ENCODE data around the gene PIM1. TPM values are rescaled to one million over a fixed set of nuclear protein-coding genes. Genes with fewer than 3 reads are reported as not detected.

The PIM1 gene
- total RNA-seq, 1 experiment from 2014 or later = 6.2 TPM

GRCh38 chr6:37137201-37138090 is 32.5 kb upstream of the PIM1 start:
- peaks cover 34% of the 10 kb centered on the region for H3K4me1 Mint-ChIP-seq (ENCODE audit: insufficient read depth, unreplicated experiment)
- H3K27ac Mint-ChIP-seq (ENCODE audit: low read depth, unreplicated experiment) = peak overlapping the region; percentile 62
- CTCF ChIA-PET = interaction anchor here (0.6 to 4.0 kb wide), 3 partner anchors 9 to 34 kb away, joined by 3 to 16 read pairs (median 3); no protein-coding TSS in a partner anchor
- intact Hi-C loops (cut with micrococcal nuclease) = loop anchor here (1.0 kb wide), 1 partner anchor 78 kb away; no protein-coding TSS in a partner anchor
- POLR2A ChIA-PET = interaction anchor here (1.1 to 1.7 kb wide), 3 partner anchors 32 to 113 kb away, joined by 4 to 8 read pairs (median 5); partner anchors contain the start of gene PIM1
- H3K4me3 Mint-ChIP-seq (ENCODE audit: unreplicated experiment) = no peak overlapping the region
- no peaks in the 10 kb centered on the region for H3K27me3 Mint-ChIP-seq (ENCODE audit: insufficient read depth, unreplicated experiment)
- DNase-seq (ENCODE audit: unreplicated experiment) = peak; percentile 90
- H3K9me3 Mint-ChIP-seq (ENCODE audit: unreplicated experiment) = no peaks in the 10 kb centered on the region
- no TSS peak for BruUV-seq (replicated peaks)
- H3K36me3 Mint-ChIP-seq (ENCODE audit: insufficient read depth, unreplicated experiment) = no peaks in the 10 kb centered on the region
- TF ChIP-seq CTCF (IDR thresholded peaks at IDR 0.05; ENCODE audit: unreplicated experiment) = no peak

GRCh38 chr6:37138856-37139229 is 31.1 kb upstream of the PIM1 start:
- Mint-ChIP-seq H3K27ac (ENCODE audit: low read depth, unreplicated experiment) (no peak overlapping the region), H3K4me3 (ENCODE audit: unreplicated experiment) (no peak overlapping the region), H3K9me3 (ENCODE audit: unreplicated experiment) (no peaks in the 10 kb centered on the region), H3K4me1 (ENCODE audit: insufficient read depth, unreplicated experiment) (peaks cover 33% of the 10 kb centered on the region), H3K27me3 (ENCODE audit: insufficient read depth, unreplicated experiment) (no peaks in the 10 kb centered on the region), H3K36me3 (ENCODE audit: insufficient read depth, unreplicated experiment) (no peaks in the 10 kb centered on the region)
- no peak for TF ChIP-seq CTCF (IDR thresholded peaks at IDR 0.05; ENCODE audit: unreplicated experiment)
- intact Hi-C loops (cut with micrococcal nuclease) = no loop called here
- POLR2A ChIA-PET = interaction anchor here (0.8 to 1.0 kb wide), 4 partner anchors 25 to 105 kb away, joined by 3 read pairs; no protein-coding TSS in a partner anchor
- no TSS peak for BruUV-seq (replicated peaks)
- DNase-seq (ENCODE audit: unreplicated experiment) = no peak
- CTCF ChIA-PET = no interaction called here

GRCh38 chr6:37139230-37139962 is 30.6 kb upstream of the PIM1 start:
- no peaks in the 10 kb centered on the region for H3K36me3 Mint-ChIP-seq (ENCODE audit: insufficient read depth, unreplicated experiment)
- POLR2A ChIA-PET = interaction anchor here (0.8 kb wide), 2 partner anchors 83 to 105 kb away, joined by 3 read pairs; no protein-coding TSS in a partner anchor

More at GRCh38 chr6:37139230-37139962, 30.6 kb upstream of the PIM1 start:
- CTCF ChIA-PET = no interaction called here
- BruUV-seq (replicated peaks) = no TSS peak
- no peak for DNase-seq (ENCODE audit: unreplicated experiment)
- H3K4me1 Mint-ChIP-seq (ENCODE audit: insufficient read depth, unreplicated experiment) = peaks cover 28% of the 10 kb centered on the region
- H3K4me3 Mint-ChIP-seq (ENCODE audit: unreplicated experiment) = no peak overlapping the region
- intact Hi-C loops (cut with micrococcal nuclease) = no loop called here
- H3K27me3 Mint-ChIP-seq (ENCODE audit: insufficient read depth, unreplicated experiment) = no peaks in the 10 kb centered on the region
- H3K27ac Mint-ChIP-seq (ENCODE audit: low read depth, unreplicated experiment) = no peak overlapping the region
- no peaks in the 10 kb centered on the region for H3K9me3 Mint-ChIP-seq (ENCODE audit: unreplicated experiment)
- no peak for TF ChIP-seq CTCF (IDR thresholded peaks at IDR 0.05; ENCODE audit: unreplicated experiment)

All from MCF 10A (cell line).